DMS153 treated with DMSO at 0.1 percent for 48 hours (cell line): ENCODE measurements around the gene PSAT1.

ENCODE experiments used
- DNase-seq: peaks from one replicate; lab custom pipeline; 2025; ENCODE audit not compliant: unreplicated experiment; lab: John Stamatoyannopoulos, UW

The PSAT1 gene

GRCh38 chr9:78316166-78316892, 19.4 kb downstream of the PSAT1 start:
- no peak for DNase-seq

GRCh38 chr9:78319197-78320029, 22.5 kb downstream of the PSAT1 start:
- DNase-seq: no peak

- DNase-seq: no peak
Observed at GRCh38 chr9:78320030-78320693, 23.2 kb downstream of the PSAT1 start.

- DNase-seq: no peak
Observed at GRCh38 chr9:78320875-78321496, 24.1 kb downstream of the PSAT1 start.

- DNase-seq: no peak
Observed at GRCh38 chr9:78321505-78321904, 24.6 kb downstream of the PSAT1 start.

- no peak for DNase-seq
Observed at GRCh38 chr9:78324068-78324650, 27.2 kb downstream of the PSAT1 start.

- no peak for DNase-seq
Observed at GRCh38 chr9:78324682-78325081, 27.8 kb downstream of the PSAT1 start.

- DNase-seq: no peak
Observed at GRCh38 chr9:78325343-78325742, 28.4 kb downstream of the PSAT1 start.

- no peak for DNase-seq
Observed at GRCh38 chr9:78325846-78326360, 29.0 kb downstream of the PSAT1 start.

GRCh38 chr9:78326564-78326963, 29.6 kb downstream of the PSAT1 start:
- DNase-seq: no peak

GRCh38 chr9:78332381-78332780, 35.5 kb downstream of the PSAT1 start:
- no peak for DNase-seq

- DNase-seq: no peak
Observed at GRCh38 chr9:78348848-78349247, 51.9 kb downstream of the PSAT1 start.

GRCh38 chr9:78351816-78352215, 54.9 kb downstream of the PSAT1 start:
- no peak for DNase-seq

GRCh38 chr9:78354324-78354973, 57.5 kb downstream of the PSAT1 start:
- DNase-seq: no peak

GRCh38 chr9:78354989-78355388, 58.1 kb downstream of the PSAT1 start:
- no peak for DNase-seq

- no peak for DNase-seq
Observed at GRCh38 chr9:78356634-78357033, 59.7 kb downstream of the PSAT1 start.

GRCh38 chr9:78357165-78357873, 60.4 kb downstream of the PSAT1 start:
- DNase-seq: no peak

- no peak for DNase-seq
Observed at GRCh38 chr9:78358329-78359051, 61.6 kb downstream of the PSAT1 start.

- DNase-seq: no peak
Observed at GRCh38 chr9:78363221-78363620, 66.3 kb downstream of the PSAT1 start.
